ENCODE measurements around the gene AOC1. TPM values are rescaled to one million over a fixed set of nuclear protein-coding genes. Genes with fewer than 3 reads are reported as not detected.

Gene AOC1
- total and polyA plus RNA-seq, 10 of the 15 experiments (the other 5 are each of a cell fraction or from before 2014, with no cell fraction given): 0.07 TPM; not detected in 9

GRCh38 chr7:150823484-150824126, 28.7 kb upstream of the AOC1 start:
- Histone ChIP-seq H3K27me3 (replicated peaks in 1 of 2; ENCODE audit: control insufficient read depth in 2 of 2, insufficient read depth in 2 of 2, low read length in 1 of 2) (peaks cover 0 to 2% of the 10 kb centered on the region in 2 experiments; a peak in 2 of 4 replicates), H3K4me2 (ENCODE audit: control insufficient read depth, insufficient read depth) (no peak overlapping the region), H4K20me1 (ENCODE audit: control insufficient read depth, insufficient read depth) (no peaks in the 10 kb centered on the region), H2AFZ (ENCODE audit: control insufficient read depth, low read depth, low read length) (no peak overlapping the region), H3K27ac (ENCODE audit: control insufficient read depth, insufficient read depth) (no peak overlapping the region), H3K79me2 (ENCODE audit: control insufficient read depth, insufficient read depth, low read length) (no peaks in the 10 kb centered on the region), H3K4me3 (no peak overlapping the region), H3K4me1 (ENCODE audit: control insufficient read depth, insufficient read depth, low read length) (no peaks in the 10 kb centered on the region), H3K36me3 (ENCODE audit: control insufficient read depth in 2 of 2, insufficient read depth in 2 of 2, low read length in 1 of 2) (no peaks in the 10 kb centered on the region), H3K9ac (ENCODE audit: control insufficient read depth, insufficient read depth, low read length) (no peak overlapping the region), H3K9me3 (replicated peaks; ENCODE audit: control insufficient read depth, insufficient read depth, low read length) (no peaks in the 10 kb centered on the region; the same call in 2 of the 3 replicates)
- WGBS (ENCODE audit: insufficient coverage, insufficient replicate concordance, low lambda C conversion rate, missing lambda C conversion rate): 52% methylated on average over 10 of the region's 10 CpGs
- CTCF ChIA-PET: interaction anchor here (0.7 to 1.1 kb wide), 2 partner anchors 19 to 75 kb away, joined by 3 read pairs; no protein-coding TSS in a partner anchor
- FAIRE-seq (no peak), DNase-seq (ENCODE audit: low read depth, low spot score) (no peak), ATAC-seq (no peak)
- SMC1A ChIA-PET (ENCODE audit: uncharacterized antibody, unreplicated experiment): interaction anchor here (0.7 to 1.1 kb wide), 2 partner anchors 8 to 10 kb away, joined by 3 read pairs; no protein-coding TSS in a partner anchor
- in situ Hi-C loops (cut with MboI): no loop called here
- POLR2A ChIA-PET: no interaction called here
- intact Hi-C loops (cut with micrococcal nuclease; ENCODE audit: unreplicated experiment): no loop called here
- no TSS peak for BruUV-seq (replicated peaks)
- RAD21 ChIA-PET (ENCODE audit: unreplicated experiment): no interaction called here
- TF ChIP-seq EGR1 (IDR thresholded peaks at IDR 0.05; ENCODE audit: borderline replicate concordance in 1 of 2, low read depth in 2 of 2, low read length in 2 of 2) (no peak), ZBTB4 (CRISPR knock-in tag; IDR thresholded peaks at IDR 0.05) (no peak), CEBPZ (IDR thresholded peaks at IDR 0.05; ENCODE audit: low read depth, low read length) (no peak), EED (IDR thresholded peaks at IDR 0.05; ENCODE audit: low read depth) (no peak), TAF1 (IDR thresholded peaks at IDR 0.05; ENCODE audit: borderline replicate concordance, low read depth, low read length) (no peak), PRDM15 (CRISPR knock-in tag; IDR thresholded peaks at IDR 0.05) (no peak), MTA2 (IDR thresholded peaks at IDR 0.05; ENCODE audit: low read depth) (no peak), MLLT1 (IDR thresholded peaks at IDR 0.05) (no peak), ZNF207 (IDR thresholded peaks at IDR 0.05; ENCODE audit: borderline replicate concordance) (no peak), BRCA1 (IDR thresholded peaks at IDR 0.05; ENCODE audit: low read depth, low read length) (no peak), RCOR1 (conservative IDR thresholded peaks at IDR 0.05; ENCODE audit: low read depth, low read length) (no peak), NBN (IDR thresholded peaks at IDR 0.05) (no peak)

Data from GM12878 (cell line).